Measurements from ENCODE around the gene CALM1. TPM values are rescaled to one million over a fixed set of nuclear protein-coding genes. Genes with fewer than 3 reads are reported as not detected.
"Not testable (repeated sequence)": the region's sequence is repeated elsewhere in the genome, so short reads cannot be mapped to it uniquely, and the experiment has no call there.

Gene CALM1
- total RNA-seq, 1 donor from 2014 or later, result 590 TPM

GRCh38 chr14:90388437-90388836 lies 8.4 kb upstream of the CALM1 start:
- no peak overlapping the region for H3K27ac Mint-ChIP-seq (ENCODE audit: unreplicated experiment)
- no peaks in the 10 kb centered on the region for H3K27me3 Mint-ChIP-seq (ENCODE audit: unreplicated experiment)
- H3K36me3 Mint-ChIP-seq (ENCODE audit: unreplicated experiment), result no peaks in the 10 kb centered on the region
- H3K4me1 Mint-ChIP-seq (ENCODE audit: low read depth, unreplicated experiment), result peaks cover 7% of the 10 kb centered on the region
- DNase-seq, result no peak
- no peak for TF ChIP-seq CTCF (IDR thresholded peaks at IDR 0.05; ENCODE audit: partially characterized antibody, unreplicated experiment)
- no peak overlapping the region for H3K4me3 Mint-ChIP-seq (ENCODE audit: unreplicated experiment)
- no peaks in the 10 kb centered on the region for H3K9me3 Mint-ChIP-seq (ENCODE audit: unreplicated experiment)

GRCh38 chr14:90388982-90389381 lies 7.8 kb upstream of the CALM1 start:
- no peak for DNase-seq
- Mint-ChIP-seq H3K4me3 (ENCODE audit: unreplicated experiment) (no peak overlapping the region), H3K27ac (ENCODE audit: unreplicated experiment) (no peak overlapping the region), H3K9me3 (ENCODE audit: unreplicated experiment) (no peaks in the 10 kb centered on the region), H3K36me3 (ENCODE audit: unreplicated experiment) (no peaks in the 10 kb centered on the region), H3K4me1 (ENCODE audit: low read depth, unreplicated experiment) (peaks cover 7% of the 10 kb centered on the region), H3K27me3 (ENCODE audit: unreplicated experiment) (no peaks in the 10 kb centered on the region)
- TF ChIP-seq CTCF (IDR thresholded peaks at IDR 0.05; ENCODE audit: partially characterized antibody, unreplicated experiment), result no peak

- no peak for TF ChIP-seq CTCF (IDR thresholded peaks at IDR 0.05; ENCODE audit: partially characterized antibody, unreplicated experiment)
- H3K4me3 Mint-ChIP-seq (ENCODE audit: unreplicated experiment), result no peak overlapping the region
- H3K4me1 Mint-ChIP-seq (ENCODE audit: low read depth, unreplicated experiment), result no peaks in the 10 kb centered on the region
- H3K27ac Mint-ChIP-seq (ENCODE audit: unreplicated experiment), result no peak overlapping the region
- H3K36me3 Mint-ChIP-seq (ENCODE audit: unreplicated experiment), result no peaks in the 10 kb centered on the region
- H3K9me3 Mint-ChIP-seq (ENCODE audit: unreplicated experiment), result peaks cover 14% of the 10 kb centered on the region
- no peak for DNase-seq
- H3K27me3 Mint-ChIP-seq (ENCODE audit: unreplicated experiment), result peaks cover 10% of the 10 kb centered on the region
These were observed 2.9 kb upstream of the CALM1 start for GRCh38 chr14:90393966-90394365.

- peaks cover 10% of the 10 kb centered on the region for H3K27me3 Mint-ChIP-seq (ENCODE audit: unreplicated experiment)
- H3K9me3 Mint-ChIP-seq (ENCODE audit: unreplicated experiment), result peaks cover 14% of the 10 kb centered on the region
- H3K4me1 Mint-ChIP-seq (ENCODE audit: low read depth, unreplicated experiment); H3K27ac Mint-ChIP-seq (ENCODE audit: unreplicated experiment); H3K36me3 Mint-ChIP-seq (ENCODE audit: unreplicated experiment); DNase-seq; H3K4me3 Mint-ChIP-seq (ENCODE audit: unreplicated experiment): not testable (repeated sequence)
These were observed 2.0 kb upstream of the CALM1 start for GRCh38 chr14:90394782-90395181.

GRCh38 chr14:90397425-90398314 lies 841 bp downstream of the CALM1 start:
- Mint-ChIP-seq H3K27ac (ENCODE audit: unreplicated experiment) (peak overlapping the region; percentile 98), H3K9me3 (ENCODE audit: unreplicated experiment) (peaks cover 14% of the 10 kb centered on the region), H3K4me3 (ENCODE audit: unreplicated experiment) (peak overlapping the region; percentile 97), H3K36me3 (ENCODE audit: unreplicated experiment) (no peaks in the 10 kb centered on the region), H3K4me1 (ENCODE audit: low read depth, unreplicated experiment) (peaks cover 17% of the 10 kb centered on the region), H3K27me3 (ENCODE audit: unreplicated experiment) (peaks cover 10% of the 10 kb centered on the region)
- TF ChIP-seq CTCF (IDR thresholded peaks at IDR 0.05; ENCODE audit: partially characterized antibody, unreplicated experiment), result no peak
- peak; percentile 73 for DNase-seq

Data from glutamatergic neuron (in vitro differentiated cells).